Esophagus squamous epithelium (tissue), 5 donors: ENCODE measurements around the gene UBE2O. TPM values are rescaled to one million over a fixed set of nuclear protein-coding genes. Genes with fewer than 3 reads are reported as not detected.

Source experiments
- DNase-seq: peaks from one replicate; lab custom pipeline; 2025; lab: John Stamatoyannopoulos, UW
- H3K27ac ChIP-seq, 4 donors: fragments of 200-600 bp; sonication (generic); one replicate each; pipeline ENCODE4 v1.5.1; 2016 to 2019; ENCODE audit warnings: mild to moderate bottlenecking in 1 of 4
- H3K27me3 ChIP-seq, 4 donors: fragments of 200-600 bp; sonication (generic); 1 replicate in 3 of 4; 2 replicates in 1 of 4; pipeline versions ENCODE4 v1.5.1 to v1.6.0; 2017 to 2021; ENCODE audit warnings: antibody characterized with exemption in 1 of 4
- H3K36me3 ChIP-seq, 3 donors: fragments of 200-600 bp; sonication (generic); one replicate each; pipeline ENCODE4 v1.5.1; 2016 to 2019
- H3K4me1 ChIP-seq, 3 donors: fragments of 200-600 bp; sonication (generic); one replicate each; pipeline ENCODE4 v1.5.1; 2017 to 2019
- H3K4me3 ChIP-seq, 4 donors: fragments of 200-600 bp; sonication (generic); 1 replicate in 3 of 4; 2 replicates in 1 of 4; pipeline ENCODE4 v1.5.1; 2016 to 2019; ENCODE audit warnings: mild to moderate bottlenecking in 2 of 4, moderate library complexity in 1 of 4
- H3K9me3 ChIP-seq, 3 donors: fragments of 200-600 bp; sonication (generic); one replicate each; pipeline ENCODE4 v1.5.1; 2016 to 2019
- CTCF ChIP-seq, 6 experiments: fragments of 450-650 bp in 4 of 6; fragments of 200-600 bp in 2 of 6; sonication (generic) in 2 of 6; IDR thresholded peaks; one replicate each; pipeline ENCODE4 v1.5.1; 2016 to 2019; ENCODE audit warnings: antibody characterized with exemption in 6 of 6, mild to moderate bottlenecking in 4 of 6, moderate library complexity in 4 of 6
- POLR2A ChIP-seq, 4 donors: fragments of 450-650 bp; IDR thresholded peaks; one replicate each; pipeline ENCODE4 v1.6.1; 2017; ENCODE audit warnings: antibody characterized with exemption in 4 of 4, mild to moderate bottlenecking in 4 of 4, moderate library complexity in 3 of 4
- WGBS, 2 donors: methylation state at CpG; one replicate each; pipeline ENCODE4 v1.1.5; 2018; 5-methylcytosine and 5-hydroxymethylcytosine counted together
- intact Hi-C: fragments of 100-400 bp; cut with DNase I; formaldehyde crosslinking; loops from one replicate; pipeline ENCODE4 v1.15.0; 2022
- total RNA-seq, 4 donors: library from RNA; depleted of rRNA; stranded (reverse); fragments of >200 nt; gene quantifications; one replicate each; pipeline ENCODE4 v1.1.0, GENCODE V29; 2016
- donor health status: DM: yes; HTN: yes; CAD: no.

Gene UBE2O
- total RNA-seq, 4 donors from 2014 or later = 11.9 to 19.8 (median 16.3) TPM

GRCh38 chr17:76343106-76343505 lies 109.8 kb downstream of the UBE2O start:
- no peak for DNase-seq
- intact Hi-C loops = no loop called here
- Histone ChIP-seq H3K27ac (no peak overlapping the region), H3K27me3 (no peaks in the 10 kb centered on the region), H3K4me3 (no peak overlapping the region), H3K4me1 (no peaks in the 10 kb centered on the region), H3K36me3 (peaks cover 5 to 91% (median 16%) of the 10 kb centered on the region in 3 donors), H3K9me3 (no peaks in the 10 kb centered on the region)
- WGBS, 2 donors = 92 to 95% methylated on average over 7 of the region's 7 CpGs
- TF ChIP-seq CTCF (IDR thresholded peaks at IDR 0.05) (no peak), POLR2A (IDR thresholded peaks at IDR 0.05) (no peak)

GRCh38 chr17:76341301-76341700 lies 111.7 kb downstream of the UBE2O start:
- no peak for DNase-seq
- H3K4me3 ChIP-seq = no peak overlapping the region
- H3K4me1 ChIP-seq = no peaks in the 10 kb centered on the region
- TF ChIP-seq POLR2A (IDR thresholded peaks at IDR 0.05) = no peak
- TF ChIP-seq CTCF (IDR thresholded peaks at IDR 0.05) = no peak
- peaks cover 5 to 74% (median 11%) of the 10 kb centered on the region in 3 donors for H3K36me3 ChIP-seq
- H3K27me3 ChIP-seq = no peaks in the 10 kb centered on the region
- H3K27ac ChIP-seq = no peak overlapping the region
- no peaks in the 10 kb centered on the region for H3K9me3 ChIP-seq
- intact Hi-C loops = no loop called here
- 88 to 99% methylated on average over 4 to 6 of the region's 6 CpGs for WGBS, 2 donors

Other genes starting within 250 kb of the UBE2O start
- 1 to 10 TPM in 1 of 4 donors, under 1 TPM in 3; 0.11 to 3.4 (median 0.26) TPM for gene RNF157, start 212.7 kb downstream of the UBE2O start, total RNA-seq
- 10 to 100 TPM in 3 of 4 donors, 1 to 10 TPM in 1; 7.9 to 27.2 (median 13.6) TPM for gene UBALD2, start 187.8 kb downstream of the UBE2O start, total RNA-seq
- 1 to 10 TPM; 1.1 to 2.8 (median 1.8) TPM for gene QRICH2, start 144.9 kb downstream of the UBE2O start, total RNA-seq
- 10 to 100 TPM; 36.0 to 68.6 (median 49.5) TPM for gene PRPSAP1, start 99.2 kb downstream of the UBE2O start, total RNA-seq
- 10 to 100 TPM; 17.0 to 37.0 (median 22.8) TPM for gene SPHK1, start 68.5 kb downstream of the UBE2O start, total RNA-seq
- not detected for gene AANAT, start 14.5 kb upstream of the UBE2O start, total RNA-seq
- gene RHBDF2, start 48.3 kb upstream of the UBE2O start, total RNA-seq = 10 to 100 TPM; 27.0 to 38.5 (median 33.7) TPM
- gene CYGB, start 84.6 kb upstream of the UBE2O start, total RNA-seq = 10 to 100 TPM in 2 of 4 donors, 1 to 10 TPM in 2; 1.3 to 12.8 (median 6.9) TPM
- gene PRCD, start 86.9 kb upstream of the UBE2O start, total RNA-seq = 1 to 10 TPM in 2 of 4 donors, under 1 TPM in 1, not detected in 1; 0.73 to 2.5 (median 1.4) TPM
- 10 to 100 TPM; 15.2 to 39.9 (median 29.5) TPM for gene ST6GALNAC2, start 132.7 kb upstream of the UBE2O start, total RNA-seq
- gene ST6GALNAC1, start 190.6 kb upstream of the UBE2O start, total RNA-seq = 10 to 100 TPM; 10.6 to 63.3 (median 32.7) TPM